GM13976 (cell line): ENCODE results near the gene KCND3.

Source experiments
- DNase-seq: peaks from one replicate; pipeline ENCODE4 v3.0.0; 2012; ENCODE audit warnings: low spot score
- CTCF ChIP-seq: IDR thresholded peaks from 2 replicates; pipeline ENCODE4 v1.5.1; 2012; ENCODE audit warnings: borderline replicate concordance, mild to moderate bottlenecking; ENCODE audit not compliant: insufficient read depth; ENCODE audit errors: extremely low read depth, missing control alignments, control extremely low read depth
- in situ Hi-C: fragments of 300-500 bp; cut with MboI; formaldehyde crosslinking; loops from one replicate; pipeline ENCODE4 v1.12.0; 2022; ENCODE audit warnings: low sequenced_read_pairs, mixed read lengths, inconsistent platforms; ENCODE audit not compliant: unreplicated experiment

The KCND3 gene

GRCh38 chr1:111967067-111967690, 22.3 kb downstream of the KCND3 start:
- in situ Hi-C loops, result no loop called here

GRCh38 chr1:111965781-111966443, 23.6 kb downstream of the KCND3 start:
- no peak for TF ChIP-seq CTCF
- in situ Hi-C loops, result no loop called here
- DNase-seq, result no peak

More at GRCh38 chr1:111967067-111967690, 22.3 kb downstream of the KCND3 start:
- TF ChIP-seq CTCF, result no peak
- no peak for DNase-seq

GRCh38 chr1:111963985-111964738, 25.3 kb downstream of the KCND3 start:
- no peak for DNase-seq
- in situ Hi-C loops, result no loop called here
- TF ChIP-seq CTCF, result no peak

- TF ChIP-seq CTCF, result no peak
- no peak for DNase-seq
- in situ Hi-C loops, result no loop called here
These were observed 27.5 kb downstream of the KCND3 start for GRCh38 chr1:111961773-111962565.

GRCh38 chr1:111961016-111961415, 28.5 kb downstream of the KCND3 start:
- in situ Hi-C loops, result no loop called here
- DNase-seq, result no peak
- no peak for TF ChIP-seq CTCF

GRCh38 chr1:111959436-111959835, 30.0 kb downstream of the KCND3 start:
- in situ Hi-C loops, result no loop called here
- DNase-seq, result no peak
- TF ChIP-seq CTCF, result no peak
